Kasumi-1 (cell line): ENCODE measurements around the gene SLC22A2.
"Not testable (repeated sequence)": the region's sequence is repeated elsewhere in the genome, so short reads cannot be mapped to it uniquely, and the experiment has no call there.

Experiments
- DNase-seq, 2 experiments: peaks; one replicate each; lab custom pipeline; 2025; lab: John Stamatoyannopoulos, UW

SLC22A2 gene

DNA sequence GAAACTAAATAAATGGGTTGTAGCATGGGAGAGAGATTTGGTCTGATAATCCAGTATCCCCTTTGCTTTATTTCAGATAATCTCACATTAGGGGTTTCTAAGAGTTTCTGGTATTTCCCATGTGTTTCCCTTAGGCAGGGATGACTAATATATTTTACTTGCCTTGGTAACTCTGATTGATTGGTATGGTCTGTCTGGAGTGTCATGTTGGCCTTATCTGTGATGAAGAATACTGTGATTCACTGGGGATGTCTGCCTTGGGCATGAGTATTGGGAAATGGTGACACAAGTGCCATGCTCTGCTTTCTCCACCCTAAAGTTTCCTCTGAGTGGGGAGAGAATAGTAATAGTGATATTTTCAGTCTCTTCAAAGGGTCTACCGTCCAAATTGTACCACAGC lies 10.1 kb downstream of the SLC22A2 start:
- no peak for DNase-seq

DNA sequence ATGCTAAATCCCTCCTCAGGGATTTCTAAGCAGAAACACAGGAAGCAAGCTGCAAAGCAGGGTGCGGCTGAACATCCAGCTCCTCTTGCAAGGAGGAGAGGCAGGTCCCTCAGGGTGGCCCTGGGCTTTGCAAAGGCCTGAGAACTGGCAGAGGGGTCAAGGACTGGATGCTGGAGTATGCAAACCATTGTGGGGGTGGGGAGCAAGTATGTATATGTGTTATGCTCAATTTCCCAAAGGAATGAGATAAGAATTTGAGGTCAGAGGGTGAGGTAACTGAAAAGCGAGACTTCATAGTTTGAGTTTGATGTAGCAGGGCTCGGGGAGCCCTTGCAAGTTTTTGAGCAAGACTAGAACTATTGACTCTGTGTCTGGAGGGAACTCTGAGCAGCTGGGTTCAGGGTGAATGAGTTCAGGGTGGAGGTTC lies 11.2 kb downstream of the SLC22A2 start:
- DNase-seq = no peak

DNA sequence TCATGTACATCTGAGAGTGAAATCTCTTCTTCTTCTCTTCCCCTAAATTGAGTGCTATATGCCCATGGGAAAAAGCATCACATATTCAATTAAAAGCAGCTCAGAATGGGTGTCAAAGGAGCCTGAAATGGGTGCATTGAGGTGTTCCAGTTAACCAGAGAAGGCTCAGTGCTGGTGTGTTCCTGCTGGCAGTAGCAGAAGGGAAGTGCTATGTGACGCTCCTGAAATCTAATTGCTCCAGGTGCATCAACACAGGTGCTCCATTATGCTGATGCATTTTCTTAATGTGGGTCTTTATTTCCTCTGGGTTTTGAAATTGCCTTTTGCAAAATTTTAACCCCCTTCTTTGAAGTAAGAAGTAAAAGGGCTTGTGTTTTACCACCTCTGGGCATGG lies 17.9 kb downstream of the SLC22A2 start:
- no peak for DNase-seq

DNA sequence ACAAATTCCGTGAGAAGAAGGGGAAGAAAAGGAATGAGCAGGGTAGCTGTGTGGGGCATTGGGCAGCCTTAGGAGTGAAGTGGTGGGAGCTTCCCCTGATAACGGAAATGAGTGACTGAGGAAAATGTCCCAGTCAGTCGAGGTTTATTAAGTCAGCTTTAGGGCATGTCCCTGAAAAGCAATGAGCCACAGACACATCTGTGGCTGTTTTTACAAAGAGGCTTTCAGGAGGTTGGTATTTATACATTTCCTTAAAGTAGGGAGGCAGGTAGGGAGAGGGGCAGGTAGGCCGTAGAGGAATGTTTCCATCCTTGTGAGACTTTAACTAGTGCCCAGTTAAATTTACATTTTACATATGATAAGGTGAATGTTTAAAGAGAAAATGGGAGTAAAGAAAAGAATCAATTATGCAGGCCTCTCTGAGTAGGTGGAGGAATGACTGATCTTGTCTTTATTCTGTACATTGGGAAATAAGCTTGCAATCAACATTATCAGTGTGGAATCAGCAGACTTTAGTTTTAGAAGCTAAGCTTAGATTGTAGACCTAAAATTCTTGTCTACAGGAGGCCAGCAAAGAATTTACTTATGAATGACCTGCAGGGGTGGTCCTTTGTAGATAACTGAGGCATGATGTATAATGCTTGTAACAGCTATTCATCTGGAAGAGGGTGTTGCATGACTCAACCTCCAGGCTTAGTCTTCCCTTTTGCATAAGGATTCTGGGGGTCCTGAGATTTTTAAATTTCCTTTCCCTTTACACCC lies 18.5 kb downstream of the SLC22A2 start:
- no peak for DNase-seq

DNA sequence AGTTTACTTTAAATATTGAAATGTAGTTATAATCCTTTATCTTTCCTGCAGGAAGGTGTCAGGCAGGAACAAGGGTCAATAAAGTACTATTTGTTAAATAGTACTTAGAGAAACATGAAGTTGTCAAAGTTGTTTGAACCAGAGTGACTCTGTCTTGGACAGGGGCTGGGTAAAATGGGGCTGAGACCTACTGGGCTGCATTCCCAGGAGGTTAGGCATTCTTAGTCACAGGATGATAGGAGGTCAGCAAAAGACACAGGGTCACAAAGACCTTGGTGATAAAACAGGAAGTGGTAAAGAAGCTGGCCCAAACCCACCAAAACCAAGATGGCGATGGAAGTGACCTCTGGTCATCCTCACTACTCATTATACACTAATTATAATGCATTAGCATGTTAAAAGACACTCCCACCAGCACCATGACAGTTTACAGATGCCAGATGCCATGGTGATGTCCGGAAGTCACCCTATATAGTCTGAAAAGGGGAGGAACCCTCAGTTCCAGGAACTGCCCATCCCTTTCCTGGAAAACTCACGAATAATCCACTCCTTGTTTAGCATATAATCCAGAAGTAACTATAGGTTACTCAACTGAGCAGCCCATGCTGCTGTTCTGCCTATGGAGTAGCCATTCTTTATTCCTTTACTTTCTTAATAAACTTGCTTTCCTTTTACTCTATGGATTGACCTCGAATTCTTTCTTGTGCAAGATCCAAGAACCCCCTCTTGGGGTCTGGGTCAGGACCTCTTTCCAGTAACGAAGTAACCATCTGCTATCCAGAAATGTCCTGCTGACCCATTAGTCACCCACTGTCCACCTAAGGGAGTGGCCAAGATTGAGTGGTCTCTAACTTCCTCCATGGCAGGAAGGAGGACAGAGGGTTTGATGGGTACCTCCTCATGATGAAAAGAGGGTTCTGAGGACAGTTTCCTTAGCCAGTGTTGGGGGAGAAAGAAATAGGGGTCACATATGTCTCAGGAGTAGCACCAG lies 19.6 kb downstream of the SLC22A2 start:
- no peak for DNase-seq

DNA sequence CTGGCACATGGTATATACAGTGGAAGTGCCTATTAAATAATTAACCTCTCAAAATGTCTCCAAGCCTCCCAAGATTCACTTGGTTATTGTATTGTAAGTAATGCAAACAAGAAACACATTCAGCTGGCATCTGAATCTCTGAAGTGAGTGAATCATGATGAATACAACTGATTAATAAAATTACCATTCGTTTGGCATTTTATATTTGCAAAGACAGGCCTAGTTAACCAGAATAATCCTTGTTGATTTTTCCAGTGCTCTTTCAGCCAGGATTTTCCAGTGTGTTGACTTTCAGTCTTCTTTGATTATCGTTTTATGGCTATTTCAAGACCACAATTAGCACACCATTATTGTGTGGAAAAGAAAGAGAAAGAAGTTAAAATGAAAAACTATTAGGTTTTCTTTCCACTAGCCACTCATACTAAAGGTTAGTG lies 20.3 kb downstream of the SLC22A2 start:
- no peak for DNase-seq

DNA sequence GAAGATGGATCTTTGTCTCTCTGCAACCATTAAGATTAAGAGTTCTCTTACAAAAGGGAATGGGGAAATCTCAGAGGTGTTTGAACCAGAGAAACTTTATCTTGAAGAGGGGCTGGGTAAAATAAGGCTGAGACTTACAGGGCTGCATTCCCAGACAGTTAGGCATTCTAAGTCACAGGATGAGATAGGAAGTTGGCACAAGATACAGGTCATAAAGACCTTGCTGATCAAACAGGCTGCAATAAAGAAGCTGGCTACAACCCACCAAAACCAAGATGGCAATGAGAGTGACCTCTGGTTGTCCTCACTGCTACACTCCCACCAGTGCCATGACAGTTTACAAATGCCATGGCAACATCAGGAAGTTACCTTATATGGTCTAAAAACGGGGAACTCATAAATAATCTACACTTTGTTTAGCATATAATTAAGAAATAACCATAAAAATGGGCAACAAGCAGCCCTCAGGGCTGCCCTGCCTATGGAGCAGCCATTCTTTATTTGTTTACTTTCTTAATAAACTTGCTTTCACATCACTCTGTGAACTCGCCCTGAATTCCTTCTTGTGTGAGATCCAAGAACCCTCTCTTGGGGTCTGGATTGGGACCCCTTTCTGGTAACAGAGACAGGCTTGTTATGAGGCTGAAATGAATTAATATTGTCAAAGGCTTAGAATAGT lies 20.9 kb downstream of the SLC22A2 start:
- not testable (repeated sequence) for DNase-seq

DNA sequence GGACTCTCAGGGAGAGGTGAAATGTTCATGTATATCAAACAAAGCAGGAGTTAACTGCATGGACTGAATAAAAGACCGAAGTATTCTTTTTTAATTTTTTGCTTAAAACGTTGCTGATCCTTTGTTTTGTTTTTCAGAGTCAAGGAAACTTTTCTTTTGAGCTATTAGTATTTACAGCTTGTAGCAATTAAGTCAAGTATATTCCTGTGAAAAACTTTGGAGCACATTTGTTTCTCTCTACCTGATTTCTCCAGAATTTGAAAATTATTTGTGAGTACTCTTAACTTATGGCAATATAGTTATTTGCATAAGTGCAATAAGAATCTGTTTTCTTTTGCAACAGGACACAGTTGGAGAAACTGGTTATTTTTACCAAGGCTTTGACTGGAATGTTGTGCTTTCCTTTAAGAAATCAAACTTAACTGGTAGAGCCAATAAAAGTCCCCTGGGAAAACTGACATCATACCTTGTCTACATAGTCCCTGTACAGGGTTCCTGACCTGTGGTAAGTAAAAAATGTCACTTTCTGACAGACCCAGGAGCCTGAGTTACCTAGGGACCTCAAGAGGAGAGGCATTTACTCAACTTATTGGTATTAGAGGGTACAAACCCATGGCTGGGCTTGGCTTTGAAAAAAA lies 22.3 kb downstream of the SLC22A2 start:
- not testable (repeated sequence) for DNase-seq

DNA sequence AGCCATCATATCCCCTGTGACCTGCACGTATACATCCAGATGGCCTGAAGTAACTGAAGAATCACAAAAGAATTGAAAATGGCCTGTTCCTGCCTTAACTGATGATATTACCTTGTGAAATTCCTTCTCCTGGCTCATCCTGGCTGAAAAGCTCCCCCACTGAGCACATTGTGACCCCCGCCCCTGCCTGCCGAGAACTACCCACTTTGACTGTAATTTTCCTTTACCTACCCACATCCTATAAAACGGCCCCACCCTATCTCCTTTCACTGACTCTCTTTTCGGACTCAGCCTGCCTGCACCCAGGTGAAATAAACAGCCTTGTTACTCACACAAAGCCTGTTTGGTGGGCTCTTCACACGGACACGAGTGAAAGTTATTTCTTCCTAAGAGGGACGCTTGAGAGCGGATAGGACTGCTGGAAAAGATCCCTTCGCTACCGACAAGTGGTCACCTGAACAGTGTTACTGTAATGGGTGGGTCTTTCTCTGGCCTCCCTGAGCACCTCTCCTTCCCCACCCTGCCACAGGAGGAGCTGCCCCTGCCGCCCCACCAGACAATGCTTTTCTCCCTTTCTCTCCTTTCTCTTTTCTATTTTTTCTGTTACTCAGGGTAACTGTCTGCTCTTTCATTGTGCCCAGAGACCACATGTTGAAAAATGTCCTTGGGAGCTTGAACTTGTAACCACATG lies 24.5 kb downstream of the SLC22A2 start:
- DNase-seq = not testable (repeated sequence)

DNA sequence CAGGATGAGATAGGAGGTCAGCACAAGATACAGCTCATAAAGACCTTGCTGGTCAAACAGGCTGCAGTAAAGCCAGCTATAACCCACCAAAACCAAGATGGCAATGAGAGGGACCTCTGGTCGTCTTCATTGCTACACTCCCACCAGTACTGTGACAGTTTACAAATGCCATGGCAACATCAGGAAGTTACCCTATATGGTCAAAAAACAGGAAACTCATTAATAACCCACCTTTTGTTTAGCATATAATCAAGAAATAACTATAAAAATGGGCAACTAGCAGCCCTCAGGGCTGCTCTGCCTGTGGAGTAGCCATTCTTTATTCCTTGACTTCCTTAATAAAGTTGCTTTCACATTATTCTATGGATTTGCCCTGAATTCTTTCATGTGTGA lies 30.9 kb downstream of the SLC22A2 start:
- no peak for DNase-seq

DNA sequence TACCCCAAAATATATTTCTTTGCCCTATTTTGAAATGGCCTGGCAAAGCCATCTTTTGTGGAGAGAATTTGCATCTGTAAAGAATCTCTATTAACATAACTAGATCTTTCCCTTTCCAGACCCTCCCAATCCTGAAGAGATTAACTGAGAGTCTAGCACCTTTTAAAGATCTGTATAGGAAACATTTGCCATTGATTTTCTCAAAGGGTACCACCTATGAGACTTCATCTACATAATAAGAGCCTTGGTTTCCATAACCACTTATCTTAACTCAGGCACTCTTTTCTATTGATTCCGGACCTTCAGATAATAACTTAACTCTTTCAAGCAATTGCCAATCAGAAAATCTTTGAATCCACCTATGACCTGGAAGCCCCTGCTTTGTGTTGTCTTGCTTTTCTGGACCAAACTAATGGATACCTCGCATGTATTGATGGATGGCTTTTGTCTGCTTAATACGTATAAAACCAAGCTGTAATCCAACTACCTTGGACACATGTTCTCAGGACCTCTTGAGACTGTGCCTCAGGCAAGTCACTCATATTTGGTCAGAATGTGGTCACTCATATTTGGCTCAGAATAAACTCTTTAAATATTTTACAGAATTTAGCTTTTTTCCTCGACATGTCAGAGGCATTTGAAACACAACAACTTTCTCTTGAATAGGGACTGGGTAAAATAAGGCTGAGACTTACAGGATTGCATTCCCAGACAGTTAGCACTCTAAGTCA lies 31.4 kb downstream of the SLC22A2 start:
- DNase-seq = no peak

DNA sequence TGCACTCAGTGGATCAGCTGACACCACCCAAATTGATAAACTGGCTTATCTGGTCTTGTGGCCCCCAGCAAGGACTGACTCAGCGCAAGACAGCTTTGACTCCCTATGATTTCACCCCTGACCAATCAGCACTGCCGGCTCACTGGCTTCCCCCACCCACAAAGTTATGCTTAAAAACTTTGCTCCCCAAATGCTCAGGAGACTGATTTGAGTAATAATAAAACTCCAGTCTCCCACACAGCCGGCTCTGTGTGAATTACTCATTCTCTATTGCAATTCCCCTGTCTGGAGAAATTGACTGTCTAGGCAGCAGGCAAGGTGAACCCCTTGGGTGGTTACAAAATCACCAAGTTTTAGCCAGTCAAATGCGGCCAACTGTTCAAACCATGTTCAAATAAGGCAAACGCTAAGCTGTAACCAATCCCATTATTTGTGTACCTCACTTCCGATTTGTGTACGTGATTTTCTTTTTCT lies 32.5 kb downstream of the SLC22A2 start:
- DNase-seq = no peak

DNA sequence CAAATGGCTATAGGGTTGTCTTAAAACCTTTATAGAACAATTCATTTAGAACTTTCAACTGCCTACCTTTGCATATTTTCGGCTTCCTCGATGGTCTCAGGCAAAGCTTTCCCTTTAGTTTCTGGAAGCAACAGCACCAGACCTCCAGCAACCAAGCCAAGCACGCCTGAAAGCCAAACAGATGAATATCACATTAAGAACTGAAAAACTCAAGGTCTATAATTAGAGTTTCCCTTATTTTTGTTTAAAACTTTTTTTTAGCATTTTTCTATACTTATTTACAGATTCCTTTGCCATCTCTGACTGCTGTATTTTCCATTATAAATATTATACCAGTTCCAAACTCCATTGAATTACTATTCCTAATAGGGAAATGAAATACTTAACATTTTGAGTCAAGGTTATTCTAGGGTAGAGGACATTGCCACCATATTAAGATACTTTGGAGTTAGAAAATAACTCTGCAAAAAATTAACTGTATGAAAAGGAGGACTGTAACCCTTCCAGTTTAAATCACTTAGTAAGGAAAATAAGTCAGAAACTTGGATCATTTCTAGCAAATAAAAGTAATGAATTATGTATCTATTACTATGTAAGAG lies 33.9 kb downstream of the SLC22A2 start:
- no peak for DNase-seq

DNA sequence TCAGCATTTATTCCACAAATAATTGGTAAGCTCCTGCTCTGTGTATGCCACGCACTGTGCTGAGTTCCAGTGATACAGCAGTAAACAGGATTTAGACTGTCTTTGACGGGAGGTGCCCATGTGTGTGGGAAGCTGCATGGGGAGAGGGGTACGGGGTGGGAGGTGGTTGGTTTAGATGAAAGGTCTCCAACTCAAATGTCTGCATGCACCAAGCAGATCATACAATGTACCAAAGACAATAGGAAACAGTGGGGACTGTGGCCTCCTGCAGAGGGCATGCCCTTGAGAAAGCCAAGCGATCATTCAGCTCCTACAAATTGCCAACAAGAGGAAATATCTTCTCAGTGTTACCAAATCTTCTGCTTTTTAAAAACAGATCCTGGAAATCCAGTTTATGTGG lies 36.1 kb downstream of the SLC22A2 start:
- DNase-seq = no peak

DNA sequence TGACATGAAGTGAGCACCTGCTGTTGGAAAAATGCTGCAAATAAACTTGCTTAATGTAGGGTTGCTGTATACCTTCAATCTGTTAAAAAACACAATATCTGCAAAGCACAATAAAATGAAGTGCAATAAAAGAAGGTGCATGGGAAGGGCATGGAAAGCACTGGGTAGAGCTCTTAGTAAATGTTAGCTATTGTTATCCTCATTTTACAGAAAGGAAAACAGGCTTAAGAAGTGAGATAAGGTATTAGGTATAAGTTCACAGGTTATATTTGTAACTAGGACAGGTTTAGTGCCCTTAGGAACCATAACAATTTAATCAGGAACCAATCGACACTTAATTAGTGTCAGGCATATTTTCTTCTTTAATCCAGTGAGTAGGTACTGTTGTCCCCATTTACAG lies 36.7 kb downstream of the SLC22A2 start:
- no peak for DNase-seq

DNA sequence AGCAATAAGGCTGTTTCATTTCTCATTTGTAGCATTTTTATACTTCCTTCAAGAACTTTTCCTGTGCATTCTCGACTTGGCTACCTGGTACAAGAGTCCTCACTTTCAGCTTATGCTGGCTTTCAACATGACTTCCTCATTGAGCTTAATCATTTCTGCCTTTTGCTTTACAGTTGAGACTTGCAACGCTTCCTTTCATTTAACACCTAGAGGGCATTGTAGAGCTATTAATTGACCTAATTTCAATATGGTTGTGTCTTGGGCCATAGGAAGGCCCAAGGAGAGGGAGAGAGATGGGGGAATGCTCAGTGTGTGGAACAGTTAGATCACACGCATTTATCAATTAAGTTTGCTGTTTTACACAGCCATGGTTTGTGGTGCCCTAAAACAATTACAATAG lies 37.2 kb downstream of the SLC22A2 start:
- peak in 1 of 2 experiments; percentile 13 for DNase-seq

DNA sequence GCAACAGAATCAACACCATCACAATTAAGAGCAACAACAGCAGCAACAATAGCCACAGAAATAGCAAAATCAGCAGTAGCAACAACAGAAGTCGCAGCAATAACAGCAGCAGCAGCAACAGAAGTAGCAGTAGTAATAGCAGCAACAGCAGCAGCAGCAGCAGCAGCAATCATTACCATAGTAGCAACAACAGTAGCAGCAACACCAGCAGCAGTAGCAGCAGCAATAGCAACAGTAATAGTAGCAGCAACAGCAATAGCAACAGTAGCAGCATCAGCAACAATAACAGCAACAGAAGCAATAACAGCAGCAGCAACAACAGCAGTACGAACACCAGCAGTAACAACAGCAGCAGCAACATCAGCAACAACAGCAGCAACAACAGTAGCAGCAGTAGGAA lies 39.8 kb downstream of the SLC22A2 start:
- DNase-seq = no peak

DNA sequence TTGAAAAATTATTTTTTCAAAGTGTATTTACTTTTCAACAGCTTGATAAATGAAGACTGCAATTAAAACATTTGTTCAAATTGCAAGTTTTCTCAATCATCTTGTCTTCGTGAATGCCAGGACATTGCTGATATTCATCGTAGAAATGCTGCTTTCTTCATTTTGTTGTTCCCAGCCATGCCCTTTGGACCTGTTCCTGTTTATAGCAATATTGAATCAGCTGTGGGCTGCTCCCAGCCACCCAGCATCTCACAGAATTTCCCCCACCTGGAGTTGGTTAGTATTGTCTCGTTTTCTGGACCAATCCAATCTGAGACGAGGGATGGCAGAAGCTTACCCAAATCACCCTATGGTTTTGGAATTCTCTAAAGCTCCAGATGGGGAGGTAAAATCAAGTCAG lies 40.8 kb downstream of the SLC22A2 start:
- DNase-seq = no peak

DNA sequence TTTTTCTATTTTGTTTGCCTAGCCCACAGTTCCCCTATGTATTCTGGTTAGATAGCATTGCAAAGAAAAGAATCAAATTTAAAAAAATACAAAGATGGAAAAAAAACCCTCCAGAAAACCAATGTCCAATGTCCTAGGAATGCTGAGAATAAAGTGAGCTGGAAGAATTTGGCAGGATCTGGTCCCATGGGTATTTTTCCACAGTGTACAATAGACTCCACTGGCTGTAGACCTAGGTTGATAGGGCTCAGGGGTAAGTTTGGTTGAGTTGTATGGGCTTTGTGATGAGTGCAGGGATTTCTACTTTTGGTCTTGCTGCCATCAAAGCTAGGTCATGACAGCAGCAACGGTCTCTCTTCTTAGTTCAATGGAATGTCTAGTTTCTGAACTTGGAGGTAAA lies 41.5 kb downstream of the SLC22A2 start:
- no peak for DNase-seq

DNA sequence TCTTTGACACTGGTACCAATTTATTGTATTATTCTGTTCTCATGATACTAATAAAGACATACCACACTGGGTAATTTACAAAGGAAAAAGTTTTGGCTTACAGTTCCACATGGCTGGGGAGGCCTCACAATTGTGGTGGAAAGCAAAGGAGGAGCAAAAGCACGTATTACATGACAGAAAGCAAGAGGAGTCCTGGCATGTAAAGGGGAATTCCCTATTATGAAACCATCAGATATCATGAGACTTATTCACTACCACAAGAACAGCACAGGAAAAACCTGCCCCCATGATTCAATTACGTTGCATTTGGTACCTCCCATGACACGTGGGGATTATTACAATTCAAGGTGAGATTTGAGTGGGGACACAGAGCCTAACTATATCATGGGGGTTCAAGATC lies 43.4 kb downstream of the SLC22A2 start:
- DNase-seq = no peak
